Kidney (tissue), 14 donors: ENCODE measurements around the gene LIN52. TPM values are rescaled to one million over a fixed set of nuclear protein-coding genes. Genes with fewer than 3 reads are reported as not detected.

Source experiments
- DNase-seq, 5 donors: peaks; one replicate each; pipeline ENCODE4 v3.0.0-alpha.2; 2013 to 2020
- FAIRE-seq: peaks from 2 replicates; lab custom pipeline; 2012; peaks lifted over from hg19 to GRCh38; lab: Jason Lieb, UNC
- H3K27ac ChIP-seq, 2 donors: one replicate each; pipeline ENCODE4 v1.7.0; 2013; ENCODE audit warnings: low read depth in 2 of 2, low read length in 2 of 2, inconsistent platforms in 1 of 2
- H3K27me3 ChIP-seq: one replicate; pipeline ENCODE4 v1.7.1; 2013; ENCODE audit warnings: low read length, inconsistent platforms; ENCODE audit not compliant: control insufficient read depth, insufficient read depth
- H3K36me3 ChIP-seq, 3 donors: one replicate each; pipeline versions ENCODE4 v1.7.0 to v1.7.1; 2013; ENCODE audit warnings: low read length in 3 of 3, control low read depth in 1 of 3, inconsistent platforms in 1 of 3; ENCODE audit not compliant: insufficient read depth in 3 of 3, control insufficient read depth in 2 of 3
- H3K4me1 ChIP-seq, 3 donors: one replicate each; pipeline versions ENCODE4 v1.7.0 to v1.7.1; 2013; ENCODE audit warnings: low read length in 3 of 3, inconsistent platforms in 1 of 3, low read depth in 1 of 3; ENCODE audit not compliant: control insufficient read depth in 2 of 3, insufficient read depth in 2 of 3
- H3K4me3 ChIP-seq, 3 donors: one replicate each; pipeline versions ENCODE4 v1.7.0 to v1.8.1; 2013; ENCODE audit warnings: low read length in 3 of 3, control low read depth in 1 of 3, inconsistent platforms in 1 of 3
- H3K9ac ChIP-seq, 3 donors: one replicate each; pipeline versions ENCODE4 v1.7.0 to v1.7.1; 2013; ENCODE audit warnings: low read length in 3 of 3, control low read depth in 1 of 3, inconsistent platforms in 1 of 3
- H3K9me3 ChIP-seq, 3 donors: one replicate each; pipeline versions ENCODE4 v1.7.0 to v1.7.1; 2013; ENCODE audit warnings: low read length in 3 of 3, control low read depth in 1 of 3, inconsistent platforms in 1 of 3; ENCODE audit not compliant: control insufficient read depth in 2 of 3, insufficient read depth in 1 of 3
- CTCF ChIP-seq: IDR thresholded peaks from 3 replicates; pipeline ENCODE4 v1.5.1; 2012; ENCODE audit warnings: mild to moderate bottlenecking, moderate library complexity, borderline replicate concordance; ENCODE audit not compliant: insufficient read depth; ENCODE audit errors: extremely low read depth
- intact Hi-C: fragments of 100-400 bp; cut with DNase I; formaldehyde crosslinking; loops from one replicate; pipeline ENCODE4 v1.11.1; 2022
- polyA plus RNA-seq: library from polyadenylated mRNA; stranded (reverse); fragments of 350-450 nt; fragmentation: Illumina TruSeq; extraction: RNeasy Lipid Tissue Mini Kit (QIAGEN cat#74804); gene quantifications from one replicate; pipeline ENCODE4 v1.2.3, GENCODE V29; 2014; ENCODE audit warnings: low read depth, low replicate concordance; ENCODE audit not compliant: insufficient read depth
- total RNA-seq: library from RNA; stranded (reverse); fragmentation: NEBNext Ultra II Directional; extraction: Animal tissue kit (Norgen Biotek cat#: 25700); gene quantifications from one replicate; pipeline ENCODE4 v1.2.1, GENCODE V29; 2021
- donor health status: control.
- donor health status: control.
- donor health status: control.
- donor health status: control.
- donor health status: control.
- donor health status: DM: yes; HTN: yes; CAD: no.
- donor health status: Normal renal cell carcinoma (clear cell type).

Gene LIN52
- total and polyA plus RNA-seq, 2 donors from 2014 or later = 8.5 to 13.3 TPM

DNA sequence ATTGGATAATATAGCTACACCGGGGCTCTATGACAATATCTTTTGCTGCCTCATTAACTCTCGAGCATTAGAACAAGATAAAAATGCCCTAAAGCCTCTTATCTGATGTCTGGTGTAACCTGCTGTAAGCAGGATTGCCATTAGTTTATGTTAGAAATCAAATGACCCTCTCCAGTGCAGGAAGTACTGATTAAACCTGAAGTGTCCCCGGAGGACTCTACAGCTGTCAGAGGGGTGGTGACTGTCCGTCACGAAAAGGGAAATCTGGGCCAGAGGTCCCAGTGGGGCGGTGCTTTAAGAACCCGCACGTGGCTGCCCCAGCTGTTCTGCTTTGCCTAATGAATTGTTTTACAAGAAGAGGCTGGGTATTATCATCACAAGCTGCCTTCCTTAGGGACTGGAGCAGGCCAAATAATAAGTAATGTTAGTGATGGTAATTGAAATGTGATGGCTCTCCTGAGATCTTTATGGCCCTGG is 55.7 kb downstream of the LIN52 start:
- Histone ChIP-seq H3K27me3 (no peaks in the 10 kb centered on the region), H3K9me3 (no peaks in the 10 kb centered on the region), H3K27ac (peak overlapping the region; percentile 66 to 73), H3K4me3 (no peak overlapping the region), H3K36me3 (no peaks in the 10 kb centered on the region), H3K4me1 (peaks cover 0 to 18% (median 4%) of the 10 kb centered on the region in 3 donors), H3K9ac (peak overlapping the region in 1 of 3 donors; percentile 1)
- DNase-seq (peak in 4 of 5 donors; percentile 49 to 66 (median 50)), FAIRE-seq (no peak)
- intact Hi-C loops = no loop called here
- no peak for TF ChIP-seq CTCF

DNA sequence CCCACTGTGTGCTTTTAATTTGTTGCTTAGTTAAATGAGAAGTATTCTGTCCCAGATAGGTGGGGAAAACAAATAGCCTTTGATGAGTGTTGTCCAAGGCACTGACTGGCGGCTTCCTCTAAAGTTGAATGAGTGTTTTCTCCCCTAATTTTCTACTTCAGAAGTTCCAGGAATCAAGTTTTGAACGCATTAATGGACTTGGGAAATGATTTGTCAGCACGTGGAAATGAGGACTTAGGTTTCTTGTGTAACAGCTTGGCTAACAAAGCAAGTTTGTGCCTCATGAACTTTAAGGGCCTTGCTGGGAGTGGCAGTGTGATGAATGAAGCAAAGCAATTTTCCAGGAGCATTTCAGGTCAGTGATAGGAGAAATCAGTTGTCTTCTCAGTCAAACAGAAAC is 56.9 kb downstream of the LIN52 start:
- Histone ChIP-seq H3K4me1 (peaks cover 0 to 18% (median 4%) of the 10 kb centered on the region in 3 donors), H3K36me3 (no peaks in the 10 kb centered on the region), H3K9ac (no peak overlapping the region), H3K27me3 (no peaks in the 10 kb centered on the region), H3K4me3 (no peak overlapping the region), H3K27ac (peak overlapping the region; percentile 39 to 61), H3K9me3 (no peaks in the 10 kb centered on the region)
- FAIRE-seq = no peak
- peak in 4 of 5 donors; percentile 29 to 83 (median 62) for DNase-seq
- TF ChIP-seq CTCF = no peak
- intact Hi-C loops = no loop called here

DNA sequence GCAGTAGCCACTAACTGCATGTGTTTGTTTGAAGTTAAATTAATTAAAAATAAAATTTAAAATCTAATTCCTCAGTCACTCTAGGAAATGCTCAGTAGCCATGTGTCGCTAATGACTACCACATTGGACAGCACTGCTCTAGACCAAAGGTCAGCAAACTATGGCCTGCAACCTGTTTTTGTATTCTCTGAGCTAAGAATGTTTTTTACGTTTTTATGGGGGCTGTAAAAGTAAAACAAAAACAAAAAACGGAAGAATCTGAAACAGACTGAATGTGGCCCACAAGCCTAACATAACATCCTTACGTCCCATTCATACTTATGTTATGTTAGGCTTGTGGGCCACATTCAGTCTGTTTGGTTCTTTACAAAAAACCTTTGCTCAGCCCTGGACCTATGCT is 57.8 kb downstream of the LIN52 start:
- DNase-seq = no peak

More for the DNA sequence above, 57.8 kb downstream of the LIN52 start:
- intact Hi-C loops = no loop called here
- H3K9ac ChIP-seq = no peak overlapping the region
- no peak overlapping the region for H3K4me3 ChIP-seq
- H3K4me1 ChIP-seq = peaks cover 0 to 18% (median 4%) of the 10 kb centered on the region in 3 donors
- H3K27ac ChIP-seq = peak overlapping the region in 1 of 2 donors; percentile 2
- no peaks in the 10 kb centered on the region for H3K27me3 ChIP-seq
- no peak for TF ChIP-seq CTCF
- no peaks in the 10 kb centered on the region for H3K9me3 ChIP-seq
- H3K36me3 ChIP-seq = no peaks in the 10 kb centered on the region
- no peak for FAIRE-seq
